ENCODE measurements around the gene THEMIS.
A peak's percentile ranks its signal among the peaks of the same experiment; 100 is the strongest.
"Not testable (repeated sequence)": the region's sequence is repeated elsewhere in the genome, so short reads cannot be mapped to it uniquely, and the experiment has no call there.

Gene THEMIS

DNA sequence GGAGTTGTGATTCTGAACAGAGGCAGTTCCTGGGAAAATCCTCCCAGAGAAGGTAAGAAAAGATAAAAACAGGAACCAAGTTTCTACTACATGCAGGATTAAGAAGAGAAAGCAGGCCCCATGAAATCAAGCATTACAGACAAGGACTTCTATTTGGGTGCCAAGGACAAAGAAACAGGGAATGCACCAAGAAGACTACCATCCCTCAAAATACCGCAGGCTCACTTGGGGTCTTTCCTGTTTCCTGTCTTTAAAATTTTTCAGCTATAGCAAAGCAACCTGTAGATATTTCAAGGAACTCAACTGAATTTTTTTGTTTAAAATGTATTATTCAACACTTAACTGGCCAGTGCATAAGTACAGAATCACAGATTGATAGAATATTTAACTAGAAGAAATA lies 107.5 kb downstream of the THEMIS start:
- DNase-seq: no peak

DNA sequence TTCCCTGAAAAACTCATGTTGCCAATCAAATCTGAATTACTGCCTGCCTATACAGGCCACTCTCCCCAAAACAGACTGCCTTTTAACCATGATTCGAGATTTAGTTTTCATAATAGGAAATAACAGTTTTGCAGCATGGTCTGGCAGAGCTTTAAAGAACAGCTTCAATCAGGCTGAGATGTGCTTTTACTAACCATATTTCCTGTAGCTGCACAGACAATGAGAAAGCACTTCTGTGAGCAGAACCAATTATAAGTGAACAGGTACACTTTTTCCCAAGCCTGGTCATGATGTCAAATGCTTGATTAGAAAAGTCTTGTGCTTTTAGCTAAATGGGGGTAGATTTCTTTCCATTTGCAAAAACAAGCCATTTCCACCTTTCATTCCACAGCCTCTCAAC lies 108.2 kb downstream of the THEMIS start:
- DNase-seq: no peak

DNA sequence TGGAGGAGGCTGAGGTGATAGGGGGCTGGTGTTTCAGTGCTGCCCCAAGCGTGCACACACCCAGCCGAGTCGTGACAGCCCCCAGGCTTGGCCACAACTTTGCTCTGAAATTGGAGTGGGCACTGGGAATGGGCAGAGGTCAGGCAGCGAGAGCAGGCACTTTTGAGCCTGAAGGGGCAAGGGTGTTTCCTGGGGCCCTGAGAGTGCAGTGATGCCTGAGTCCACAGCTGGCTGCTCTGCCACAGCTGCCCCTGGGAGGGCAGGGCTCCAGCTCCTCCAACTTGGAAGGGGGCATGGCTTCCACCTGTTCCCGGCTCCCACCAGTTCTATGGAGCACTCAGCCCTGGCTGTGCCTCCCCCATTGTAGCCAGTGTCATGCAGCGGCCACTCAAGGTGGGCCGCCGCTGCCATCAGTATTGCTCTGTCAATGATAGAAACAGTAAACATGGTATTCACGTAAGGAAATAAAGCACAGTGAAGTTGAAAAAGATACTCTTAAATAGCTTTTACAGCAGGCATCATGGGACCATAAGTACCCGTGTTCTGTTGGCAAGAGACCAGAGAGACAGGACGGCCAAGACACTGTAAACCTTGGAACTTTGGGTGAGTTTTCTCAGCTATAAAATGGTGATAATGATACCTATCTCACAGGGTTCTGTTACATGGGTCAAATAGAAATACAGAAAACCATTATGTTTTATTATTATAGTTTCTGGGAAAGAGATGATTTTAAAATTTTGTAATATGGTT lies 108.9 kb downstream of the THEMIS start:
- no peak for DNase-seq

DNA sequence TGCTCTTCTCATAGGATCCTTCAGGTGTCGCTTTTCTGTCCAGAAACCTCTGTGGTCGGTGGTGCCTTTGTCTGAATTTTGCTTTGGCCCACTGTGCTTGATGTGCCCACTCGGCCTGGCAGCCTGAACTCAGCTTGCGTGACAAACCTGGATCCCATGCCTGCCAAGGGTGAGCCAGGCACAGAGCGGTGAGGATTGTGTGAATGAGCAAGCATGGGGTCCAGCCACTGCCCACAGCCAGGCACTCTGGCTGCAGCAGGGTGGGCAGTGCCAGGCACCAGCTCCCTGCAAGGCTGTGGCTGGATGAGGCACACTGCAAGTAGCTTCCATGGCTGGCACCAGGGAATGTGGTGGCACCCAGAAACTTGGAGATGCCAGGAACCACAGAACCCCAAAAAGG lies 110.3 kb downstream of the THEMIS start:
- no peak for DNase-seq

DNA sequence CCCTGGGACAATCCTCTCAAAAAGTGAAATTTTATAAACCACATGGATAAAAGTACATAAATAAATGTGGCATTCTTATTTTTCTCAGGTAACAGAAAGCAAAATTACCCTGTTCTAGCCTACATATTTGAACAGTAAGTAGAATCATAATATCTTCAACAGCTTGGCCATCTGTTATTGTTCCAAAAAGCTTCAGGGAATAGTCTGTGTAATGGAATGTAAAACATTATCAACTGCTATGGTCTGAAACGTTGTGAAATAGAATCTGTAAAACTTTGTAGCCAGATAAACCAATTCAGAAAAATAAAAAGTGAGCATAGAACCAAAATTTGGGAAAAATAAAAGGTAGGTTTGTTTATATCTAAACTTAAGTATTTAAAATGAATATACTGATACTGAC lies 114.7 kb downstream of the THEMIS start:
- DNase-seq: no peak

DNA sequence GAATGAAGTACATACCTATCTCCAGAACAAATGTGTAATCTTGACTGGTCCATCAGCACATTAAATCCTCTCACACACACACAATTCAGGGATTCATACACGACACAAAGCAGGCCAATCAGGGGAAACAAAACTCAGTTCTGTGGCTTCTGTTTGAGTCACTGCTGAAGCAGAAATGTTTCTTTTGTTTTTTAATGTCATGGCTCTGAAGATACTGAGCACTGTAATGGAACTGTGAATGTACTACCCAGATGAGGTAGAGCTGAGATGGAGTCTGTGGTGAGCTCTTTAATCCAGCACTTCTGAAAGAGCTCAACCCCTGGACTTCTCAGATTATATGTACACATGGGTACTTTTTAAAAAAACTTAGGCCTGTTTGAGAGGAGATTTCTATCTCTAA lies 116.4 kb downstream of the THEMIS start:
- DNase-seq: no peak

DNA sequence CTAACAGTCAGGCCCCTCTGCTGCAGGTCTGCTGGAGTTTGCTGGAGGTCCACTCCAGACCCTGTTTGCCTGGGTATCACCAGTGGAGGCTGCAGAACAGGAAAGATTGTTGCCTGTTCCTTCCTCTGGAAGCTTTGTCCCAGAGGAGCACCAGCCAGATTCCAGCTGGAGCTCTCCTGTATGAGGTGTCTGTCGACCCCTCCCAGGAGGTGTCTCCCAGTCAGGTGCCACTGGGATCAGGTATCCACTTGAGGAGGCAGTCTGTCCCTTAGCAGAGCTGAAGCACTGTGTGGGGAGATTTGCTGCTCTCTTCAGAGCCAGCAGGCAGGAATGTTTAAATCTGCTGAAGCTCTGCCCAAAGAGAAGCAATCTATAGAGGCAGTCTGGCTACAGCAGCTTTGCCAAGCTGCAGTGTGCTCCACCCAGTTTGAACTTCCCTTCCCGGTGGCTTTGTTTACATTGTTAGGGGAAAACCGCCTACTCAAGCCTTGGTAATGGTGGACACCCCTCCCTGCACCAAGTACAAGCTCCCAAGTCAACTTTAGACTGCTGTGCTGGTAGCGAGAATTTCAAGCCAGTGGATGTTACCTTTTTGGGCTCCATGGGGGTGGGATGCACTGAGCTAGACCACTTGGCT lies 119.1 kb downstream of the THEMIS start:
- DNase-seq: not testable (repeated sequence)

DNA sequence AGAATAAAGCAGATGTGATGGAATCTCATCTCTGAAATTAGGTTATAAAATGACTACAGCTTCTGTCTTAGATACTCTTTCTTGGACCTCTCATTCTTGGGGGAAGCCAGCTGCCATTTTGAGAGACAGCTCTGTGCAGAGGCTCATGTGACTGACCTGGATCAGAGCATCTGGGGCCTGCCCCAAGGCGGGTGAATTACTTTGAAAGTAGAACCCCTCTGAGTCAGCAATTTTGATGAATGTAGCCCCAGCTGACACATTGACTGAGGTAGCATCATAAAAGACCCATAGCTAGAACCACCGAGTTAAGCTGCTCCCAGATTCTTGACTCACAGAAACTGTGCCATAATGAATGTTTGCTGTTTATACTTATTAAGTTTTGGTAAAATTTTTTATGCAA lies 124.5 kb downstream of the THEMIS start:
- DNase-seq: no peak

DNA sequence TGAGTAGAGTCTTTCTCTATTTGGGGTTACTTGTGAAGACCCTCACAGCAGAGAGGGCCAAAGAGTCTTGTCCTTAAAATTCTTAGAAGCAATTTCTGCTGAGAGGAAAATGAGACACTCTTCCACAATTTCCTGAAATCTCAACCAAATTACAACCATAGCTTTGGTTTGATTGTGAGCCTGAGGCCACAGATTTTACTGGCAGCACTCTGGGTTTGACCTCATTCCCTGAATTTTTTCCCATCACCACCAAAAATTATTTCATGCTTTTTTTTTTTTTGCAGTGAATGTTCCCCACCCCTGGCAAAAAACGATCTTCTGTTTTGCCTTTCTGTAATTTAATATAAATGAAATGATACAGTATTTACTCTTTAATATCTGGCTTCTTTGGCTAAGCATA lies 125.5 kb downstream of the THEMIS start:
- no peak for DNase-seq

DNA sequence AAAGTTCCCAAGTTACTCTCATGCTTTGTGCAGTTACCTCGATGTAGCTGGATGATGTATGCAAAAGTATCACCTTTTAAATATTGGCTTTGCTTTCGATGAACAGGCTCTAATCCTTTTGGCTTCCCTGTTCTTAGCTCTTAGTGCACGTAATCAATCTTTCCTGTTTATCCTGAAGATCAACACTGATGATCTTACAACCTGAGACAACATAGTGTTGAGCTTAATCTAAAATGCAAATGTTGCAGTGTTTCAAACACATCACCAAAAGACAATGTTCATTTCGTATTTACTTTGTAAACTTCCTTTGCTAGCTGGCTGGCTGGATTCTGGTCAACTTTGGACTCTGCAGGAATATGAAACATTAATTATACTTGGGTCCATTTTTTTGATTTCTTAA lies 132.1 kb downstream of the THEMIS start:
- DNase-seq: no peak

DNA sequence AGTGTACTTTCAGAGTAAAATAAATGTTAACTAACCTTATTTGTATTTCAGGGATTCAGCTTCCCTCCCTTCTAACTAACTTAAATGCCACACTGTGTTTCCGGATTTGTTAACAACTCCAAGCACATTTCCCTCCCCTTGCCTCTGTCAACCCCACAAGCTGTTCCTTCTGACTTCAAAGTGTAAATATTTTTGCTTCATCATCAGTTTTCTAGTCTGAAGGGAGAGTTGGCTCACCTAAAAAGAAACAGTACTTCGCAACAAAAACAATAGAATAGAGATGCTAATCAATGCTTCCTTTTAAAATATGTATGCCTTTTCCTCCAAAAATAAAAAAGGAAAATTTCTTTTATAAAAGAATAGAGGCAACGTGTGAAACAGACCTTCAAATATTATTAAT lies 132.6 kb downstream of the THEMIS start:
- no peak for DNase-seq

DNA sequence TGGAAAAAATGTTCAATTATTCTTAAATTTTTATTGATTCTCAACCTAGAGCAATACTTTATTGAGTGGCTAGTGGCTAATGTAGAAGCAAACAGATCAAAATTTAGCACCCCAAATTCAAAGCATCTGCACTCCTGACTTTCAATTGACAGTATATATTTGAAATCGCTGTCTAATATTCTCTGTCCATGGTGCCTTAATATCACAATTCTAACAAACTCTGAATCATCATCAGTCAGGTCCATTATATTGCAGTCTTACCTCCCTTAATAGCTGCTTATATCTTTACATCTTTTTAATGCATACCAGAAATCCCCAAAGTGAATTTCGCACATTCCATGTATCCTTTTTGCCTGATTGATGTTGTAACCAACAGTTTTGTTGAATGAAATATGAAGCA lies 134.9 kb downstream of the THEMIS start:
- no peak for DNase-seq

DNA sequence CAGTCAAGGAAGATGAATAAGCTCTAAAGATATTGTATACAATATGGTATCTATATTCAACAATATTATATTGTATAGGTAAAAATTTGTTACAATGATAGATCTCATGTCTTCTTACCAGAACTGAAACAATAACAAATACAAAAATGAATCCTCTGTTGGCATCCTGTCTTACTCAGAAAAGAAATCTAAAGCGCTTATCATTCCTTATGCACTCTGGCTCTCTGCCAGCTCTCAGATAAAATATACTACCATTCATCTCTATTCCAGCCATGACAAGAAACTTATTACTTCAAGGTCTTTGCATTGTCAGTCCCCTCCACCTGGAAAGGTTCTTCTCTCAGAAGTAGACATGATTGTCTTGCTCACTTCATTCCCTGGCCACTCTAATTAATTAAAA lies 138.6 kb downstream of the THEMIS start:
- no peak for DNase-seq

DNA sequence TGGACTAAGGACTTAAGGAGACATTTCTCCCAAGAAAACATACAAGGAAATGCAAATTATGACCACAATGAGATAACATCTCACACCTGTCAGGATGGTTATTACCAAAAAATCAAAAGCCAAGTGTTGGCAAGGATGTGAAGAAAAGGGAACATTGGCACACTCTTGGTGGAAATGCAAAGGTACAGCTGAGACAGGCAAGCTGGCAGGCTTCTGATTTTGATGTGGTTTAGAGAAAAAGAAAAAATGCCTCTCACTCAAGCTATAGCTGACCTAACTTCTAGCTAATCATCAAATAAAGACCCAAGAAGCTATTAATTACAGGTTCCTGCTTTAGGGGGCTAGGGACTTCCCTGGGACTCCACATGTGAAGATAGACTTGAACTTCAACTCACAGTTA lies 139.8 kb downstream of the THEMIS start:
- no peak for DNase-seq

DNA sequence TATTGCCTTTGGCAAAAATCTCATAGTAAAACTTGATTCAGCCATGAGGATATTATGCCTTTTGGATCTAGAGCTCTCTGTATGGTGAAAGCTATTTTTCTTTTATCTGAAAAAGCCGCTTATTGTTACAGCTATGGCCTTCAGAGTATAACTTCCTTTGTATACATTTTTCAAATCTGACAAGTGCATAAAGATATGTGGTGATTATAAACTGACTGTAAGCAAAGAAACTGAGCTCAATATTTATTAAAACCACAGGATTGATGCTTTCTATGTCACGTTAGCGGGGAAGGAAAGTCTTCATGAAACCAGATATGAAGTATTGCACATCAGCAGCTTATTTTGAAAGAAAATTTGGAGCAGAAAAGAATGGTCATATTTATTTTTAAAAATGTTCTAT lies 151.8 kb downstream of the THEMIS start:
- no peak for DNase-seq

DNA sequence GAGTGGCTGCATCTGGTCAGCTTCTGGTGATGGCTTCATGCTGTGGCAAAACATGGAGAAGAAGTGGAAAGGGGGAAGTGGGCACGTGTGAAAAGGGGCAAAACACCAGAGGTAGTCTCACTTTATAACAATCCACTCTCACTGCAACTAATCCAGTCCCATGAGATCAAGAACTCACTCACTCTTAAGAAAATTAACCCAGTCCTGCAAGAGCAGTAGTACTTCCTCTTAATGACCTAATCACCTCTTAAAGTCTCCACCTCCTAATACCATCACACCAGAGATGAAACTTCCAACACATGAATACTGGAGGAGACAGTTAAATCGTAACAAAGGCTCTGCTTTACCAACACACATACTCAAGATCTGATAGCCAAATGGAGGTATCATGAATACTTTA lies 152.6 kb downstream of the THEMIS start:
- DNase-seq: no peak

DNA sequence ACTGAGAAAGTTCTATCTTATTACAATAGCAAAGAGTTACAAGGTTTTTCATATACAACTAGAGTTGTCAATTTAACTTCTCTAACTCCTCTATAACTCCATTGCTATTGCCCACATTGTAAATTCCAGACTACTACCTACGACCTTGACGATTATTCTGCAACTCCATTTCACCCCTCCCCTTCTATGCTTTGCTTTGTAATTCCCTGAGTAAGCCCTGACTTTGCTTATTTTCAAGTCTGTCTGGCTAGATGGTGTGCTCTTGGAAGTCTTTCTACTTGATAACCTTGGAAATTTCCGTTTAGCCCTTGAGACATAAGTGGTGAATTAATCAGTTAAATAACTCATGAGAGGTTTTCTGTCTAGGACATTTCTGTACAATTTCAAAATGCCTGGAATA lies 162.4 kb downstream of the THEMIS start:
- no peak for DNase-seq

DNA sequence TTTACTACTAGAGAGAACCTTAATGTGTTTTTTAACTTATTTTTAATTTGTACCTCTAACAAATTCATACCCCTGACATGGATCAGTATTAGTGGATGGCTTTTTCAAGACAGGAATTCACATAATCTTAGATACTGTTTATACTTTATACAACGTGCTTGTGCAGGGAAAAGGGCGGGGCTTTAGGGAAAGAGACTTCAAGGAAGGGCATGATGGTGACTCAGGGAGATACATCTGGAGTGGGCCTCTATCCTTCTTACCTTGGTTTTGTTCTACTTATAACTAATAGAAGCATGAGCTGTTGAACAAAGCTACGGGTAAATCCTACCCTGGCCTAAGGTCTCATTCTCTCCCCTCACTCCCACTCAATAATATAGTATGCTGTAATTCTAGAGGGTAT lies 163.1 kb downstream of the THEMIS start:
- no peak for DNase-seq

DNA sequence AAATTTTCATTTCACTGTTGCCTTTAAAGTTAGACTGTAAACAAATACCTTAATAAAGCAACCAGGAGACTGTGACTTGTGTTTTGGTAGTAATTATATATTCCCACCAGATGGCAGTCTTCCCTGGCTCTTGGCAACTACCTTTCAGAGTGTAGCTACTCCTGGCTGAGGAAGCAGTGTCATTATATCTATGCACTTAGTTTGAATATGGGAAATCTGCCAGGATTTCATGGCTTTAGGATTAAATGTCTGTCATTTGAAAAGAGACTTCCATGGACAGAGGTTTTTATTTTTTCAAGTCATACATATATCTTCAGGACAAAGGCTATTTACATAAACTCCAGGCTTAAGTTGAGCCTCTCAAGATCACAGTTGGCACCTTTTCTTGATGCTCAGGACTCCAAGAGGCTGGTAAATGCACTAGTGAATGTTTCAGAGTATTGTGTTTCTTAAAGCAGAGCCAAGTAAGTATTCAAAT lies 163.8 kb downstream of the THEMIS start:
- DNase-seq: peak; percentile 4 to 55

DNA sequence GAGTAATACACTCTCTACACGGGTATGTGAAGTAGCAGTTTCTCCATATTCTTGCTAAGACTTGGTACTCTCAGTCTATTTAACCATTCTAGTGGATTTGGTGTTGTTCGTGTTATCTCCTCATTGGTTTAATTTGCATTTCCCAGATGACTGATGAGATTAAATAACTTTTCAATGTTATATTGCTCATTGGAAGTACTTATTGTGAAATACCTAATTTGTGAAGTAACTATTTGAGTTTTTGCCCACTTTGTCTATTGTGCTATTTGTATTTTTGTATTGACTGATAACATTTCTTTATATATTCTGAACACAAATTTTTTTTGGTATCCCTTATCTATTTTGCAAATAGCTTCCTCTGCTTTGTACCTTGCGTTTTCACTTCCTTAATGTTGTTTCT lies 167.9 kb downstream of the THEMIS start:
- DNase-seq: no peak

DNA sequence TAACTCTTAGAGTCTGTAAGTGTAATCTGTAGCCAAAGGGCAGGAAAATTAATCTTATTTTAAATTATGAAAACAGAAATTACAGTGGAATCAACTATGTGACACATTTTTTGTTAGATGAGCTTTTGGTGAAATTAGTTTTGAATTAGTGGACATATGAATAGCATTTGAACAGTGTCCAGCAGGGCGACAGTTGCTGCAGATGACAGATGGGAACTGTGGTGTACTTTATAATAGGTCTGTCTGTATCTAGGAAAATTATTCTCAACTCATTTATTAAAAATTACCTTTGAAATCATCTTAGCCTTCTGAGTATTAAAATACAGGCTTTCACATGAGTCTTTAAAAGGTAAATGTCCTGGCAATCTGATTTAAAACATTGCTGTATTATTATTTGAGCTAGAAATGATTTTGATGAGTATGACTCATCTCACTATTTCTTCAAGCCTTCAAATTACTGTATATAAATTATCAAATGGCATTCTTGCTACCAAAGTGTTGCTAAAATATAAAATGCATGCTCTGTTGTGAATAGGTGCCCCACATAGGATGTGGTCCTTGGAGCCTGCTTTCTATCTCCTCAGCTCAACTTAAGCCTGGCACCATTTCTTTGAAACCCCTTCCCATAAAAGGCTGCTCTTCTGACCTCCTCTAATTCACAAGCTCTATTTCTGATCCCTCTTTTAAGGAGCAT lies 173.5 kb downstream of the THEMIS start:
- DNase-seq: no peak

DNA sequence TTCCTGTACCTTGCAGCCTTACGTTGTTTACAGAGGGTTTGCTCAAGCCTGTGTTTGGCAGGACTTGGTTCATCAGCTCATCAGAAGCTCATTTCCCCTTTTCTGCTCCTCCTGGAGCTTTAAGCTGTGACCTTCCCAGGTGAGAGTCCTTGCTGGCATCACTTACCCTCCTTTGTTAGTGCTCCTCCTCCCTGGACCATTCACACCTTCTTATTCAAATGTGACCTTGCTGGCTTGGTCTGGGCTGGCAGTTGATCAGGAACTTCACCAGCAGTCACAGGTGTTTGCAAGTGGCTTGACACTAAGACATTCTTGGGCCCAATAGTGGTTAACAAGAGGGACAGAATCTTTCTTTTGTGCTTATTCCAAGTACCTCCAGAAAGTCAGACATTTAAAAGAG lies 175.0 kb downstream of the THEMIS start:
- DNase-seq: no peak

DNA sequence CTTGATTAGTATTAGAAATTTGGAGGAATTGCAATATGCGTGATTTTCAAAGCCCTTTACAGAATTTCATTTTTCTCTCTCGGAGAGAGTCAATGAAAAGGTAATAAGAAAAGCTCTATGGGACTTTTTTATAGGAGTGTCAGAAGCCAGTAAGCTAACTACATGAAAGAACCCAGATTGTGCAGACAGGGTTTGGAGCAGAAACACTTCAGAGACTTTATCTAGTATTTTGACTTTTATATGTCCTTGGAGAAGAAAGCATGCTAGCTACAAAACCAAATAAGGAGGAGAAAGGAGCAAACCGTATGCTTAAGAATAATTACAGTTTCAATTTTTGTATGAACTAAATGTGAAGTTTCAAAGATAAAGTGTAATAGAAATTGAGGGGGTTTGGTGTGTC lies 182.2 kb downstream of the THEMIS start:
- DNase-seq: no peak

DNA sequence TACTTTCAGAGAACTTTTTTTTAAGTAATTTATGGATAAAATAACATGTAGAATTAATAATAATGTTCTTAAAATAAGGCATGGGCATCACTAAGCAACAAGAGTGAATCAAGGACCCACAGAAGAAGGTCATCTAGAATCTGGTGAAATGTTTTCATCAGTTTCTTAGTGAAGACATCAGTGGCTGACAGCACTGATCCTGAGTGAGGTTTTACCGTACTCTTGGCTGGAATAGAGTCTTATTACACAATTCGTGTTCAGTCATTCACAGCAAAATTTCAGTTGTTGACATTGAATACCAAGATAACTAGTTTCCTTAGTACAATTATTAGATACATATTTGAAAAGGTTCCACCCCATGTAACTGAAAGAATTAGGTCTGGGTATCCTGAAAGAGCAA lies 183.5 kb downstream of the THEMIS start:
- no peak for DNase-seq

Measured in NCI-H187 (cell line).